Stomach (tissue), 4 donors: ENCODE data around the gene SPTSSB.

Experiments used
- EP300 ChIP-seq: sonication (generic); formaldehyde crosslinking; IDR thresholded peaks from one replicate; pipeline ENCODE4 v1.6.1; 2017; ENCODE audit warnings: antibody characterized with exemption
- POLR2A ChIP-seq, 4 donors: fragments of 450-650 bp; IDR thresholded peaks; one replicate each; pipeline ENCODE4 v1.6.1; 2016; ENCODE audit warnings: antibody characterized with exemption in 4 of 4, control low read depth in 2 of 4, mild to moderate bottlenecking in 1 of 4, moderate library complexity in 1 of 4
- TF ChIP-seq, protein P1 (sequence below), 7 experiments: fragments of 450-650 bp in 4 of 7; fragments of 200-600 bp in 3 of 7; sonication (generic) in 3 of 7; IDR thresholded peaks; one replicate each; pipeline ENCODE4 v1.5.1; 2016 to 2019; ENCODE audit warnings: antibody characterized with exemption in 7 of 7, control low read depth in 2 of 7, mild to moderate bottlenecking in 1 of 7

DNA sequence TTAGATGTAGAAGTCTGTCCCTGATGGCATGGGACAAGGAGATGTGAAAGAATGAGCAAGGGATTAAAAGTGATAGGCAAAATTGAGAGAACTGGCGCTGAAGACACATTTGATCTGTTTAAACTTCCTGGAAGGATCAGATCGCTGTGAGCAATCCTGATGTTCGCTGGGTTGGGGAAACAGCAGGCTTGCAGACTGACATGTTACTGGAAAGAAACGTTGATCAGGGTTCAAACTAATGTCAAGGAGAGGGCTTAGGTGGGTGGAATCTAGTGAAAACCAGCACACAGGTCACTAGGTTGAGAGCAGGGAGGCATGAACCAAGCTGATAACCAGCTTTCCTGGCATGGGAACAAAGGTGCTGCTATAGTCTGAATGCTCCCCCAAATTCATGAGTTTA, 34.5 kb upstream of the SPTSSB start:
- TF ChIP-seq, protein P1, sequence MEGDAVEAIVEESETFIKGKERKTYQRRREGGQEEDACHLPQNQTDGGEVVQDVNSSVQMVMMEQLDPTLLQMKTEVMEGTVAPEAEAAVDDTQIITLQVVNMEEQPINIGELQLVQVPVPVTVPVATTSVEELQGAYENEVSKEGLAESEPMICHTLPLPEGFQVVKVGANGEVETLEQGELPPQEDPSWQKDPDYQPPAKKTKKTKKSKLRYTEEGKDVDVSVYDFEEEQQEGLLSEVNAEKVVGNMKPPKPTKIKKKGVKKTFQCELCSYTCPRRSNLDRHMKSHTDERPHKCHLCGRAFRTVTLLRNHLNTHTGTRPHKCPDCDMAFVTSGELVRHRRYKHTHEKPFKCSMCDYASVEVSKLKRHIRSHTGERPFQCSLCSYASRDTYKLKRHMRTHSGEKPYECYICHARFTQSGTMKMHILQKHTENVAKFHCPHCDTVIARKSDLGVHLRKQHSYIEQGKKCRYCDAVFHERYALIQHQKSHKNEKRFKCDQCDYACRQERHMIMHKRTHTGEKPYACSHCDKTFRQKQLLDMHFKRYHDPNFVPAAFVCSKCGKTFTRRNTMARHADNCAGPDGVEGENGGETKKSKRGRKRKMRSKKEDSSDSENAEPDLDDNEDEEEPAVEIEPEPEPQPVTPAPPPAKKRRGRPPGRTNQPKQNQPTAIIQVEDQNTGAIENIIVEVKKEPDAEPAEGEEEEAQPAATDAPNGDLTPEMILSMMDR (IDR thresholded peaks at IDR 0.05), result no peak
- TF ChIP-seq POLR2A (IDR thresholded peaks at IDR 0.05), result no peak
- TF ChIP-seq EP300, result no peak
